ENCODE results near the gene SPTBN5.

SPTBN5 gene

DNA sequence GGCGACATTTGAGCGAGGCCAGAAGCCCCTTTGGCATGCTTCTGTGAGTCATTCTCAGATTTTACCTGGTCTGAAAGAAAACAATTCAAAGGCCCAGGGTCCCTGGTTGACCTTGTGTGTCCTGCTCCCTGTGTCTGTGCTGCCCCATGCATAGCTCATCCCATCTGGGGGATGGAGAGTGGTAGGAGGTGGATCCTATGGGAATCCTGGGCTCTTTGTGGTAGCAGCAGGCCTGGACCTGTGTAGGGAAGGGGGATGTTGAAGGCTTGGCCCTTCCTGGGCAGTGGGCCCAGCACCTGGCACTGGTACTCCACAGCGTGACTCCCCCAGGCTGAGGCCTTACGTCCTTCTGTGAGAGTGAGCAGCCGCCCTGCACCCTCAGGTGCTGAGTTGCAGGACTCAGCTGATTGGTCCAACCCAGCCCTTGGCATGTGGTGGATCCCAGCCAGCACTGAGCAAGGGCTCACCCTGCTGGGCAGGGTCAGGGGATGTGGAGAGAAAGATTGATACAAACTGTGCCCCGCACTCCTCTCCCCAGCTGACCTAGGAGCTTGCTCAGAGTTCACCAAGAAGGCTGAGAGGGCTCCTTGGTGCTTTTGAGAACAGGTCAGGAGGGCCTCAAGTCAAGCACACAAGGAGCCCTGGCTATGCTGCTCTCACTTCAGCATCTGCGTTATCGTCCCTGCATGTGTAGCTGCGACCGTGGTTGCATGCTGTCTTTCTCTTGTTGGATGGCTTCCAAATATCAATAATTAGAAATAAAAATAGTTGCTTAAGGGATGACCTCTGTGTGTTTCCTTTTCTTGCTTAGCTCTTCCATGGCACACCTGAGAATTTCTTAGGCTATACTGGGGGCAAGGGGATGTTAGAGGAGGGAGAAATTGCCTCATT lies 87.3 kb downstream of the SPTBN5 start:
- peaks cover 4 to 10% of the 10 kb centered on the region in 2 donors for H3K4me1 Mint-ChIP-seq (ENCODE audit: low read depth in 2 of 2)
- no peaks in the 10 kb centered on the region for H3K27me3 Mint-ChIP-seq
- peak overlapping the region in 1 of 2 donors; percentile 25 for H3K27ac Mint-ChIP-seq
- no peaks in the 10 kb centered on the region for H3K9me3 Mint-ChIP-seq
- DNase-seq = no peak
- H3K4me3 Mint-ChIP-seq = no peak overlapping the region
- ATAC-seq (replicated peaks) = no peak
- peaks cover 7% of the 10 kb centered on the region for H3K36me3 Mint-ChIP-seq (ENCODE audit: insufficient read depth)

DNA sequence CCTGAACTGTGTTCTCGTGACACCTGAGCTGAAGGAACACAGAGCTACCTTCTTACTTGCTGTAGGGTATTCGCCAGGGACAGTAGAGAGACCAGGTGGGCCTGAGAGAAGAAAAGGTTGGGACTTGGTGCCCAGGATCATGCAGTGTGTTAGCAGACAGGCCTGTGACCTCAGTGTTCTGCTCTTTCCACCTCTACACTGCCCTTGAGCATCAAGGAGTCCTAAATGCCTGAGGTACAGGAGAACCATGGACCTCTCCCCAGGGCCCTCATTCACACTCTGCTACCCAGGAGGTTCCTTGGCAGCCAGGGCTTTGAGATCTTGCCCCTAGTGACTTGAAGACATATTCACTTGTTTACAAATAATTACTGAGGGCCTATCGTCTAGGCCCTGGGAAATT lies 88.1 kb downstream of the SPTBN5 start:
- H3K27me3 Mint-ChIP-seq = no peaks in the 10 kb centered on the region
- H3K9me3 Mint-ChIP-seq = no peaks in the 10 kb centered on the region
- DNase-seq (no peak), ATAC-seq (replicated peaks) (no peak)
- H3K36me3 Mint-ChIP-seq (ENCODE audit: insufficient read depth) = peaks cover 6% of the 10 kb centered on the region
- H3K4me3 Mint-ChIP-seq = no peak overlapping the region
- peaks cover 0 to 5% of the 10 kb centered on the region in 2 donors for H3K4me1 Mint-ChIP-seq (ENCODE audit: low read depth in 2 of 2)
- H3K27ac Mint-ChIP-seq = peak overlapping the region; percentile 25 to 83

DNA sequence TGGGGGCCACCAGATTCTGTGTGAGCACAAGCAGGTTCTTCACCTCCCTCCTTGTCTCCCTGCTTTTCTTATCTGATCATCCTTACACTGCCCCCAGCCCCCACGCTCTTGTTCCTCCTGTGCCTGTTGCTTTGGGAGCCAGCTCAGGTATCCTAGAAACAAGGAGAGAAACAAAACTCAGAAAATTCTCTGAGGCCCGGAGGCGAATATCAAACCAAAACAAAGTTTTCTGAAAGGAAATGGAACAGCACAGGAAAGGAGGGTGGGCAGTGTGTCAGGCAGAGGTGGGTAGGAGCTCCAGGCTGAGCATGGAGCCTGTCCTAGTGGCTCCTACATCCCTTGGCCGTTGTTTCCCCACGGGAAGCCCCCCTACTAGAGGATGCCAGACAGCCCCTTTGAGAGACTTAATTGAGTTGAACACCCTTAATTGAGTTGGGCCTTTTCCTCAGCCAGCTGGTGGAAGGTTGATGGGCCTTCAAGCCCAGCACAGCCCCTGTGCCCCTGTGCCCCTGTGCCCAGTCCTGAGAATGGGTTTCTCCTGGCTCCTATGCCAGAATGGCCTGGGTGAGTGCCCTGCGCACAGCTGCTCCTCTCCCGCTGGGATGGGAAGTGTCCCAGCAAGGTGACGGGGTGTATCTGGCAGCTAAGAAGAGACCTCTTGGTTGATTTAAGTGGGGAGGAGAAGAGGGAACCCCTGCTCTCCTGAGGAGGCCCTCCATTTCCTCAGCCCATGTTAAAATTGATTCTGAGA lies 88.8 kb downstream of the SPTBN5 start:
- no peak for ATAC-seq (replicated peaks)
- Mint-ChIP-seq H3K36me3 (ENCODE audit: insufficient read depth) (peaks cover 11% of the 10 kb centered on the region), H3K4me1 (ENCODE audit: low read depth in 2 of 2) (peaks cover 0 to 4% of the 10 kb centered on the region in 2 donors), H3K9me3 (no peaks in the 10 kb centered on the region), H3K4me3 (no peak overlapping the region), H3K27ac (peak overlapping the region; percentile 44 to 83), H3K27me3 (no peaks in the 10 kb centered on the region)
- DNase-seq = no peak

DNA sequence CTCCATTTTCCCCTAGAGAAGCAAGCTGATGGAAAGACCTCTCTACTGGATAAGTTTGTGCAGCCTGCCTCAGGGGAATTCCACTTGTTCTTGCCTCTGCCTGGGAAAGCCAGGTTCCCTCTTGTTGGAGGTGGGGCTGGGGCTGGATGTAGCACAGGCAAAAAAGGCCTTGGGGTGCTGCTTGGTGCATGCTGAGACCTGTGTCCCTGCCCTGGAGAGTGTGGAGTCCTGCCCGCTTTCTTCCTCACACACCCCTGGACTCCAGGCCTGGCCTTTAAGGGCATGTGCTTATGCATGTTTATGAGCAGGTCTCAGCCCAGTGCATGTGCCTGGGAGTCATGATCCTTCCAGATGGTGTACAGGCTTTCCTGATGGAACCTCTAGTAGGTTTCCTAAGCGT lies 89.5 kb downstream of the SPTBN5 start:
- peaks cover 5% of the 10 kb centered on the region for H3K36me3 Mint-ChIP-seq (ENCODE audit: insufficient read depth)
- DNase-seq = no peak
- H3K27me3 Mint-ChIP-seq = no peaks in the 10 kb centered on the region
- no peaks in the 10 kb centered on the region for H3K9me3 Mint-ChIP-seq
- no peak overlapping the region for H3K4me3 Mint-ChIP-seq
- no peak for ATAC-seq (replicated peaks)
- H3K4me1 Mint-ChIP-seq (ENCODE audit: low read depth in 2 of 2) = peaks cover 0 to 2% of the 10 kb centered on the region in 2 donors
- peak overlapping the region; percentile 44 to 83 for H3K27ac Mint-ChIP-seq

DNA sequence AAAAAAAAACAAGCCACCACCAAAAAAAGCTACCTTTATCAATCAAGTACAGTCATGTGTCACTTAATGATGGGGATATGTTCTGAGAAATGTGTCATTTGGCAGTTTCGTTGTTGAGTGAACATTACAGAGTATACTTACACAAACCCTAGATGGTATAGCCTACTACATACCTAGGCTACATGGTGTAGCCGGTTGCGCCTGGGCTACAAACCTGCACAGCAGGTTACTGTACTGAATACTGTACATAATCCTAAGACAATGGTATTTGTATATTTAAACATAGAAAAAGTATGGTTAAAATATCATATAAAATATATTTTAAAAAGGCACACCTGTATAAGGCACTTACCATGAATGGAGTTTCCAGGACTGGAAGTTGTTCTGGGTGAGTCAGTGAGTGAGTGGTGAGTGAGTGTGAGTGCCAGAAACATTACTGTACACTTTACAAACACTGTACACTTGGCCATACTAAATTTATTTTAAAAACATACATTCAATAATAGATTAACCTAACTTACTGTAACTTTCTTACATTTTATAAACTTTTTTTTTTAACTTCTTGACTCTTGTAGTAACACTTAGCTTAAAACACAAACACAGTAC lies 91.9 kb downstream of the SPTBN5 start:
- no peak overlapping the region for H3K27ac Mint-ChIP-seq
- H3K27me3 Mint-ChIP-seq = no peaks in the 10 kb centered on the region
- peaks cover 2 to 8% of the 10 kb centered on the region in 2 donors for H3K4me1 Mint-ChIP-seq (ENCODE audit: low read depth in 2 of 2)
- peaks cover 8% of the 10 kb centered on the region for H3K36me3 Mint-ChIP-seq (ENCODE audit: insufficient read depth)
- ATAC-seq (replicated peaks) = no peak
- no peak overlapping the region for H3K4me3 Mint-ChIP-seq
- no peak for DNase-seq
- no peaks in the 10 kb centered on the region for H3K9me3 Mint-ChIP-seq

DNA sequence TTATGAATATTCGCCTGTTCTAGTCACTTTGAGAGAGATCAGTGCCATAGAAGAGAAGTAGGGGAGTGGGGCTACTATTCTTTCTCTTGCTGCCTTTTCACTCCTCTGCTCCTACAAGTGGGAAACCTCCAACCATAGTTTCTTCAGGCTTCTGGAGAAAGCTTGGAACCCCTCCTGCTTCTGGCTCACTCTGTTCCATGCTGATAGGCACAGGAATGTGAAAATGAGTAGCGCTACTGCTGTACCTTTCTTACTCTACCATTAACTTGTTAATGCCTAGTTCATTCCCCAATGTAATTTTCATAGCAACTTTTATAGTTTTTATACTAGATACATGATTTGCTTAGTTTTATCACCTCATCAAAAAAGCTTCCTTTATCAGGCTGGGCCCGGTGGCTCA lies 92.7 kb downstream of the SPTBN5 start:
- no peak for ATAC-seq (replicated peaks)
- no peak for DNase-seq
- H3K9me3 Mint-ChIP-seq = no peaks in the 10 kb centered on the region
- peaks cover 8% of the 10 kb centered on the region for H3K36me3 Mint-ChIP-seq (ENCODE audit: insufficient read depth)
- no peak overlapping the region for H3K4me3 Mint-ChIP-seq
- no peak overlapping the region for H3K27ac Mint-ChIP-seq
- H3K27me3 Mint-ChIP-seq = no peaks in the 10 kb centered on the region
- peaks cover 2 to 8% of the 10 kb centered on the region in 2 donors for H3K4me1 Mint-ChIP-seq (ENCODE audit: low read depth in 2 of 2)

DNA sequence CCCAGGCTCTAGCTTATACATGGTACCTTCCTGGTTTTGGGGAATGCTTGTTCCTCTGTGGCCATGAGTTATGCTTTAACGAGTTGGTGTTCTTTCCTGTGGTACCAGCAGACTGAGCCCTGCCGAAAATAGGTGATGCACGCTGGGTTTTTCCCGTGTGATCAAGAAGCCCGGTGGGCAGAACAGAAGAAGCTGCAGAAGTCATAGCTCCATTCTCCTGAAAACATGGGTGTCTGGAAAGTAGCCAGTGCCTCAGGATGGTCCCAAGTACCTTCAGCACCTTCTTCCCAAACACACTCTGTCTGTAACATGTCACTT lies 94.4 kb downstream of the SPTBN5 start:
- Mint-ChIP-seq H3K27ac (peak overlapping the region in 1 of 2 donors; percentile 23), H3K36me3 (ENCODE audit: insufficient read depth) (peaks cover 8% of the 10 kb centered on the region), H3K9me3 (no peaks in the 10 kb centered on the region), H3K4me1 (ENCODE audit: low read depth in 2 of 2) (peaks cover 4 to 11% of the 10 kb centered on the region in 2 donors), H3K4me3 (no peak overlapping the region), H3K27me3 (no peaks in the 10 kb centered on the region)
- DNase-seq = no peak
- no peak for ATAC-seq (replicated peaks)

DNA sequence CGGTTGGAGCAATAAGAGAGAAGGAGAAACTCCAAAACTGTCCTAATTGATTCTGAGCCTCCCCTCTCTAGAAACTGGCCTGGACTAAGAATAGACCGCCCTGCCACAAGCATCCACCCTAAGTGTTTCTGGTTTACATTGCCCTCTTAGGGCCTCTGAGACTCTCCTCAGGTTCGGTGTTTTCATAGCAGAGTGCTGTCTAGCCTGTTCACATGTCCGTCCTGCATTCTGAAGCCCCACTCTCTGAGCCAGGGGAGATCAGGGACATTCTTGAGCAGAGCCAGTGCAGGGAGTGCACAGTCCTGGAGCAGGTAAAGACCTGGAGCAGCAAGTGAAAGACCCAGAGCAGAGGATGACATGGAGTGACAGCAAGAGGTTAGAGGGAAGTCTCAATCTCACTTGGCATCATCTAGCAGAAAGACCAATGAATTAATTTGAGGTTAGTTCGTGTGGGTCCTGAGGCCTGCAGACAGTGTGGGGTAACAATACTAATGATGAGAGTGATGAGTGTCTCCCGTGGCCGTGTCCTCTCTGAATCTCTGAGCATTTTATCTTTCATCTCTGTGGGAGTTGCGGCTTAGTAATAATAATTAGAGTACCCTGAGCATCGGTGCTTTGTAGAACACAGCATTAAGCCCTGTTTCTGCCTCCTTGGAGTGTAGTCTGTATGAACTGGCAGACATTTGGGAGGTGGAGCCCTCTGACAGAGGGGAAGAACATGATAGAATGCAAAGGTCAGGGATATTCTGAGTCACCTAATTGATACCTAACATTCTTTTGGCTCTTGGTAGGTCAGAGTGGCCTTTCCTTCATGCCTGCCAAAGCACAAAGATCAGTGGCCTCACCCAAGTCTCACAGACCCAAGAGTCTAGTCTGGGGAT lies 95.0 kb downstream of the SPTBN5 start:
- no peak for ATAC-seq (replicated peaks)
- peaks cover 8% of the 10 kb centered on the region for H3K36me3 Mint-ChIP-seq (ENCODE audit: insufficient read depth)
- no peaks in the 10 kb centered on the region for H3K27me3 Mint-ChIP-seq
- no peaks in the 10 kb centered on the region for H3K9me3 Mint-ChIP-seq
- peaks cover 3 to 11% of the 10 kb centered on the region in 2 donors for H3K4me1 Mint-ChIP-seq (ENCODE audit: low read depth in 2 of 2)
- no peak for DNase-seq
- peak overlapping the region in 1 of 2 donors; percentile 29 for H3K27ac Mint-ChIP-seq
- H3K4me3 Mint-ChIP-seq = no peak overlapping the region

All from effector memory CD8-positive, alpha-beta T cell (primary cell).